Subcutaneous preadipocyte (primary cell): ENCODE measurements around the gene TBC1D3I. TPM values are rescaled to one million over a fixed set of nuclear protein-coding genes. Genes with fewer than 3 reads are reported as not detected.

Experiments used
- small RNA-seq: library from RNA; depleted of rRNA; stranded (forward); fragments of <200 nt; gene quantifications from one replicate; pipeline ENCODE3, GENCODE V24; 2012
- total RNA-seq: library from RNA; depleted of rRNA; stranded (reverse); fragments of >200 nt; gene quantifications from 2 replicates; pipeline ENCODE4 v1.2.3, GENCODE V29; 2012

TBC1D3I gene
- under 0.01 TPM in 1 of 2 replicates, not detected in the other for total RNA-seq

GRCh38 chr17:36264470-36264869 is at the start of gene TBC1D3I:
TSS of gene TBC1D3I (minus strand) at chr17:36264570. CDS start at chr17:36262985, 1,585 bp downstream.

GRCh38 chr17:36210439-36211211 is 53.7 kb downstream of the TBC1D3I start, which contains the start of gene CCL4L2:
TSS of gene CCL4L2 (plus strand) at chr17:36211063.

Small RNA genes lying within 50 kb of the gene (small RNA-seq; reads per million reads assigned to genes)
- gene AC243829.3 (not detected), gene AC243829.6 (not detected), gene RF00019 (not detected)

Other genes with a start within 250 kb of the TBC1D3I start
- gene CCL23, start 246.6 kb downstream of the TBC1D3I start, total RNA-seq: not detected in 2 replicates
- gene CCL18, start 200.3 kb downstream of the TBC1D3I start, total RNA-seq: not detected in 2 replicates
- gene CCL3, start 174.4 kb downstream of the TBC1D3I start, total RNA-seq: not detected in 2 replicates
- not detected in 2 replicates for gene CCL4, start 160.7 kb downstream of the TBC1D3I start, total RNA-seq
- 0.37 and 0.59 TPM in 2 replicates for gene TBC1D3B, start 87.9 kb downstream of the TBC1D3I start, total RNA-seq
- gene CCL3L1, start 67.8 kb downstream of the TBC1D3I start, total RNA-seq: not detected in 2 replicates
- 0.37 TPM in 1 of 2 replicates, not detected in the other for gene CCL4L2, start 53.5 kb downstream of the TBC1D3I start, total RNA-seq
- gene TBC1D3G, start 59.3 kb upstream of the TBC1D3I start, total RNA-seq: not detected in 2 replicates
- not detected in 2 replicates for gene TBC1D3H, start 123.9 kb upstream of the TBC1D3I start, total RNA-seq
- 14.7 and 15.1 TPM in 2 replicates for gene ZNHIT3, start 222.1 kb upstream of the TBC1D3I start, total RNA-seq